Stimulated activated CD8-positive, alpha-beta memory T cell treated with anti-CD3 and anti-CD28 coated beads, Interleukin-15, amount 100 ng/mL, for 1 hour (primary cell): ENCODE measurements around the gene FRS2.
"Not testable (repeated sequence)": the region's sequence is repeated elsewhere in the genome, so short reads cannot be mapped to it uniquely, and the experiment has no call there.

Experiments
- DNase-seq: peaks from one replicate; pipeline ENCODE4 v3.0.0-alpha.2; 2020; ENCODE audit warnings: low read depth

The FRS2 gene

GRCh38 chr12:69580074-69580473, 109.9 kb downstream of the FRS2 start:
- no peak for DNase-seq

DNA sequence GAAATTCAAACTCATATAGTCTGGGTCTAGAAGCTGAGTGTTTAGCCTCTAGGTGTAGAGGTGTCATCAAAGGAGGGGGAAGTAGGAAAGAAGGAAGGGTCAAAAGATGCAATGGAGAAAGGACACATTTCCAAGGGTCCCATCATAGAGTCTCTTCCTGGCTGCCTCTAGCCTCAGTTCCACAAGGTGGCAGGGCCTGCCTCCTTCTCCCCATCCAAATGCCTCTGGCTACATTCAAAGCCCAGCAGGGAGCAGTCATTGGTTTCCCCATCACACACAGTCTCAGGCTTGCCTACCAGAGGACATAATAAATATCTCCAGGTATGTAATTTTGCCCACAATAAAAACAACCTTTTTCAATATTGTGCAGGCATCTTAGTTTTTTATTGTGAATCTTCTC, 113.0 kb downstream of the FRS2 start:
- DNase-seq = no peak

DNA sequence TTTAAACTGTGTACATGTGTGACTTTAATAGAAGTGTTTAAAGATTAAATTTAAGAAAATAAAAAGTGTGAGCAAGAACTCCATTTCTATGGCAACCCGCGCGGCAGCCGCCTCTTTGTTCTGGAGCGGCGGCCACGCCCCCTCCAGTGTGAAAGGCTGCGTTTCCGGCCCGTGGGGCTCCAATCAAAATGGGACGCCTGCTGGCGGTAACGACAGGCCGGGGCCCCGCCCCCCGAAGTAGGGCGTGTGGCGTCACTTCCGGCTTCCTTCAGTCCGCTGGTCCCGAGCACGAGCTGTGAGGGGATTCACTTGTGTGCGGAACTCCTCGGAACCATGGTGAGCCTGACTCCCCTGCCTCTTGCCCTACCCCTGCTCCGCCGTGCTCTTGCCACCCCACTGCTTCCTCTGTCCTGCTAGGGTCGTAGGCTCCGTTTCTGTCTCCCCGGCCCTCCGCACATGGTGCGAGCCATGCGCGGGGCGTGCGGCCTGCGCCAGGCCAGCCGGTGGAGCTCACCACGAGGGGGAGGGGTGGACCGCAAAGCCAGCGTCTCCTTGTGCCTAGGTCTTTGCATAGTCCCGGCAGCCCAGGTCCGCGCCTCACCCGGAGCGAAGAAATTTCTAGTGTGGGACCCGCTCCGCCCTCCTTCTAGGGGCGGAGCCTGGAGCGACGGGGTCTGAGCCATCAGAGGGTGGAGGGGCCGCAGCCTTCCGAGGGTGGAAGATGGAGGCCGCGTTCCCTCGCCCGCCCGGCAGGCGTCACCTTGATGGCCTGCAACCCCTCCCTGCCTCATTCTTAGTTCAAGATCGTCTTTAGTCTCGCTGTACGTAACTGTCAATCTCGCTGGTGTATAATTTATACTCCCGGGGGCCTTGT, 115.2 kb downstream of the FRS2 start, which contains the start of gene CCT2:
Gene CCT2 (plus strand): TSS at position 271 of the 874 bp plus-strand sequence. CDS start 63 bp downstream, at position 334.
- peak; percentile 92 for DNase-seq

DNA sequence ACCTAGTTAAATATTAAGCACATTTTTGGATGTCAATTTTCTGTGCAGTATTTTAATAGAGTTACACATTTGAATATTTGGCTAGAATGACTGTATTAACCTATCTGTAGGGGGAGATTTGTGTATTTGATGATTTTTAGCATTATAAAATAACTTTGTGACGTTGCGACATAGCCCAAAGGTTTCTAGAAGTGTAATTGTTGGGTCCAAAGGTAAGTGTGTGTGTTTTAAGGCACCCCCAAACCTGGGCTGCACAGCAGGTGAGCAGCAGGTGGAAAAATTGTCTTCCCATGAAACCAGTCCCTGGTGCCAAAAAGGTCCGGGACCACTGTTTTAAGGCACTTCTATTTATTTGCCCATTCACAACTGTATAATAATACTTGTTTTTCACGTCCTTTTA, 118.3 kb downstream of the FRS2 start:
- no peak for DNase-seq

GRCh38 chr12:69589082-69589481, 118.9 kb downstream of the FRS2 start:
- no peak for DNase-seq

DNA sequence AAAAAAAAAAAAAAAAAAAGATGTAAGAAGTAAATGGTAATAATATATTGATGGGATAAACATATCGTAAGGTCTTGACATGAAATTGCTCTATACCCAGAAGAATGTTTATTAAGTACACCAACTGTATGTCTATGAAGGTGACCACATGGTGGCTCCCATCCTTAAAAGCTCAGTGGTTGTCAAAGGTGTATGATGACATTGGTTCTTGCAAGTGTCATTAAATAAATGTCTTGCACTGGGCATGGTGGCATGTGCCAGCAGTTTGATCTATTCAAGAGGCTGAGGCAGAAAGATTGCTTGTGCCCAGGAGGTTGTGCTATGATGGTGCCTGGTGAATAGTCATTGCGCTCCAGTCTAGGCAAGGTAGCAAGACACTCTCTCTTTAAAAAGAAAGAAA, 125.5 kb downstream of the FRS2 start:
- DNase-seq = no peak

DNA sequence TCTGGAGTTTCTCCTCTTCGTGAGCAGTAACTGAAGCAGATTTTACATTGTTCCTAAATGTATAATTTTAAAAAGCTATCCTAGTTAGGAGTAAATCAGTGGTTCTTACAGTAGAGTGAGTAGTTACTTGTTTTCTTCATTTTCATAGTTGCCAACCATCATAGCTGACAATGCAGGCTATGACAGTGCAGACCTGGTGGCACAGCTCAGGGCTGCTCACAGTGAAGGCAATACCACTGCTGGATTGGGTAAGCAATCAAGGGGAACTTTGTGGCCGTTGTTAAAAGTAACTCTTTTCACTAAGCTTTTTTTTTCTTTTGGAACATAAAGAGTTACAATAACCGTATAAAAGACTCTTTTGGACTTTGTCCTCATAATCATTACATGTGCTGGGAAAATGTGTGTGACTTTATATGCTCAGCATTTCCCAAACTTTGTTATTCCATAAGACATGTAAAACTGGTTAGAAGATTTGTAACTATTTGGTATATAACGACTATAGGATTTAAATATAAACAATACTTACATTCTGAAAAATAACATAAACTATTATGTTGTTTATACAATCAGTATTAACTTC, 128.1 kb downstream of the FRS2 start:
- no peak for DNase-seq

DNA sequence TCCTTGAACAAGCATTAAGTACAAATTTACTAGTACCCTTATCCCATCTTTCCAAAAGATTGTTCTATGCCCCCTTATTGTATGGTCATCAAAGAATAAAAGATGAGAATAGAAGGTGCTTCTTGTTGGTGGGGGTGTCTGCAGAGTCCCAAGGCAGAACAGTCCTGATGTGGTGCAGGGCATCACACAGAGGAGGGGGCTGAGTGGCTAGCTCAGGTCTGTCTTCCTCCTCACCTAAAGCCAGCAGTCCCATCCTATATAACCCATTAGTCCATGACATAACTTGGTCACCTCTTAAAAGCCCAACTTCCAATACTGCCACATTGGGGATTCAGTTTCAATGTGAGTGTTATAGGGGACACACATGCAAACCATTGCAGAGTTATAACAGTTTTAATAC, 130.6 kb downstream of the FRS2 start:
- no peak for DNase-seq

- DNase-seq = no peak
These were observed 131.9 kb downstream of the FRS2 start for GRCh38 chr12:69601962-69602685.

DNA sequence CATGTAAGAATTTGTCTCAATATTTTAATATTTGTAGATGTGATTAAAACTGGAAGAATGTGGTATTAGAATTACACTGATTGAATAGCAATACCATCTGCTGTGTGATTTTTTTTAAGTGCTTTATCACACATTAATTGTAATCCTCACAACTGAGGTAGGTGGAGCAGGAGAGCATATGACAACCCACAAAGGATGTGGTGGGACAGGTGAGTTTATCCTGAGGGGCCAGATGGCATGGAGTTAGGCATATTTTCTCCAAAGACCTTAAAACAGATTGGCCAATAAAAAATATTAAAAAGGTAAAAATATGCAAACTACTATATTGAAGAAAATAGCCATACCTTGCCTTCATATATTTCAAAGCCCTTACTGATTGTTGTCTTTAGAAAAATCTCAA, 132.8 kb downstream of the FRS2 start:
- no peak for DNase-seq

- DNase-seq = not testable (repeated sequence)
These were observed 133.4 kb downstream of the FRS2 start for GRCh38 chr12:69603556-69603955.

DNA sequence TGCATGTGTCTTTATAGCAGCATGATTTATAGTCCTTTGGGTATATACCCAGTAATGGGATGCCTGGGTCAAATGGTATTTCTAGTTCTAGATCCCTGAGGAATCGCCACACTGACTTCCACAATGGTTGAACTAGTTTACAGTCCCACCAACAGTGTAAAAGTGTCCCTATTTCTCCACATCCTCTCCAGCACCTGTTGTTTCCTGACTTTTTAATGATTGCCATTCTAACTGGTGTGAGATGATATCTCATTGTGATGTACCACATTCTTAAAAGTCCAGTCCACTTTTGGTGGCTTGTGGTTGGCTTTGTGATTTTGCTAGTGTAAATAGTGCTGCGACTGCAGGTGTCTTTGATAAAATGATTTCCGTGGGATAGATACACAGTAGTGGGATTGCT, 134.1 kb downstream of the FRS2 start:
- DNase-seq = not testable (repeated sequence)

GRCh38 chr12:69608114-69608513, 137.9 kb downstream of the FRS2 start:
- no peak for DNase-seq

- DNase-seq = no peak
These were observed 139.9 kb downstream of the FRS2 start for GRCh38 chr12:69610126-69610525.

- no peak for DNase-seq
These were observed 140.5 kb downstream of the FRS2 start, which contains the start of gene LRRC10 for GRCh38 chr12:69610729-69611128. TSS of gene LRRC10 (minus strand) at chr12:69610907. CDS start at chr12:69610838, 69 bp downstream.

DNA sequence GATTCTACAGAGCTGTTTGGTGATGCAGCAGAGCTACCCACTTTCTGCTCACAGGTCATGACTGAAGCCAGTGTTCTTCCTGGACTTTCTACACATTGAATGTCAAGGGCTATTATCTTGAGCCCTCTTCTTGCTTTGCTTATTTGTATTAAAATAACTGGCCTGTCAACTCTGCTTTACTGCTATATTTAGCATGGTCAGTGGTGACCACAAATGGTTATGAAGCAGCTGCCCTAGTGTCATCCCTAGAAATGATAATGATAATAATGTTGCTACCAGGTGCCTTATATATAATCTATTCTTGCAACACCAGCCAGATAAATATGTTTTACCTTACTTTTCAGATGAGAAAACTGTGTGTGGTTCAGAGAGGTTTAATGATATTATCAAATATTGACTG, 143.2 kb downstream of the FRS2 start:
- DNase-seq = no peak

- DNase-seq = no peak
These were observed 145.8 kb downstream of the FRS2 start for GRCh38 chr12:69616025-69616424.

GRCh38 chr12:69619050-69619449, 148.9 kb downstream of the FRS2 start:
- DNase-seq = no peak

GRCh38 chr12:69620077-69620476, 149.9 kb downstream of the FRS2 start:
- no peak for DNase-seq

DNA sequence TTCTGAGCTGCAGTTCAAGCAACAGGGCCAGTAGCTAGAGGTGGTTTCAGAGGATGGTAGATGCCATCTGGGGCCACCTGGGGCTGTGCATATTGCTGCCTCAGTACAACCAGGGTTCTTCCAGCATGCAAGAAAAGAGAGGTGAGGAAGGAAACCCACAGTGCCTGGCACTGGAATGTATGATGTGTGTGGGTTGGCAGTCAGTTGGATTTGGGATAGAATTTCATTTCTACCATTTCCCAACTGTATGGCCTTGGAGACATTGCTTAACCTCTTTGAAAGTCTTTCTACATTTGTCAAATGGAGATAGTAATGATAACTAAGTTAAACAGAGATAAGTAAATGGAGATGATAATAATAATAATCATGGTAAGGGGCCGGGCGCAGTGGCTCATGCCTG, 150.7 kb downstream of the FRS2 start:
- no peak for DNase-seq

- no peak for DNase-seq
These were observed 151.4 kb downstream of the FRS2 start for GRCh38 chr12:69621551-69621950.

- no peak for DNase-seq
These were observed 153.8 kb downstream of the FRS2 start for GRCh38 chr12:69623970-69624369.

DNA sequence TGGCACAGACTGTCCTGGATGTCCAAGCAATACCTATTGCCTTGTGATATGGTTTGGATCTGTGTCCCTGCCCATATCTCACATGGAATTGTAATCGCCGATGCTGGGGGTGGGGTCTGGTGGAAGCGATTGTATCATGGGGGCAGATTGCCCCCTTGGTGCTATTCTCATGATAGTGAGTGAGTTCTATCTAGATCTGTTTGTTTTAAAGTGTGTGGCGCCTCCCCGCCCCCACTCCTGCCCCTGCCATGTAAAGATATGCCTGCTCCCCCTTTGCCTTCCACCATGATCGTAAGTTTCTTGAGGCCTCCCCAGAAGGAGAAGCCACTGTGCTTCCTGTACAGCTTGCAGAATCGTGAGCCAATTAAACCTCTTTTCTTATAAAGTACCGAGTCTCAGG, 157.3 kb downstream of the FRS2 start:
- no peak for DNase-seq
